ENCODE data around the gene CASP8AP2.
"Not testable (repeated sequence)": the region's sequence is repeated elsewhere in the genome, so short reads cannot be mapped to it uniquely, and the experiment has no call there.

The CASP8AP2 gene

GRCh38 chr6:89886378-89887120, 56.9 kb downstream of the CASP8AP2 start:
- no peak for DNase-seq (ENCODE audit: low read depth in 1 of 2, low spot score in 1 of 2)

GRCh38 chr6:89887452-89888137, 57.9 kb downstream of the CASP8AP2 start:
- no peak for DNase-seq (ENCODE audit: low read depth in 1 of 2, low spot score in 1 of 2)

DNA sequence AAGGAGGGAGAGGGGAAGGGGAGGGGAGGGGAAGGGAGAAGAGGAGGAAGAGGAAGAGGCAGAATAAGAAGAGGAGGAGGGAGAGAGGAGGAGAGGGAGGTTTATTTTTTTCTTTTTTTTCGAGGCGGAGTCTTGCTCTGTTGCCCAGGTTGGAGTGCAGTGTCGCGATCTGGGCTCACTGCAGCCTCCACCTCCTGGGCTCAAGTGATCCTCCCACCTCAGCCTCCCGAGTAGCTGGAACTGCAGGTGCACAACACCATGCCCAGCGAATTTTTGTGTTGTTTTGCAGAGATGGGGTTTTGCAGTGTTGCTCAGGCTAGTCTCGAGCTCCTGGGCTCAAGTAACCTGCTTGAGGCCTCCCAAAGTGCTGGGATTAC, 58.4 kb downstream of the CASP8AP2 start:
- no peak for DNase-seq (ENCODE audit: low read depth in 1 of 2, low spot score in 1 of 2)

GRCh38 chr6:89888871-89889270, 59.2 kb downstream of the CASP8AP2 start:
- DNase-seq (ENCODE audit: low read depth in 1 of 2, low spot score in 1 of 2) = no peak

DNA sequence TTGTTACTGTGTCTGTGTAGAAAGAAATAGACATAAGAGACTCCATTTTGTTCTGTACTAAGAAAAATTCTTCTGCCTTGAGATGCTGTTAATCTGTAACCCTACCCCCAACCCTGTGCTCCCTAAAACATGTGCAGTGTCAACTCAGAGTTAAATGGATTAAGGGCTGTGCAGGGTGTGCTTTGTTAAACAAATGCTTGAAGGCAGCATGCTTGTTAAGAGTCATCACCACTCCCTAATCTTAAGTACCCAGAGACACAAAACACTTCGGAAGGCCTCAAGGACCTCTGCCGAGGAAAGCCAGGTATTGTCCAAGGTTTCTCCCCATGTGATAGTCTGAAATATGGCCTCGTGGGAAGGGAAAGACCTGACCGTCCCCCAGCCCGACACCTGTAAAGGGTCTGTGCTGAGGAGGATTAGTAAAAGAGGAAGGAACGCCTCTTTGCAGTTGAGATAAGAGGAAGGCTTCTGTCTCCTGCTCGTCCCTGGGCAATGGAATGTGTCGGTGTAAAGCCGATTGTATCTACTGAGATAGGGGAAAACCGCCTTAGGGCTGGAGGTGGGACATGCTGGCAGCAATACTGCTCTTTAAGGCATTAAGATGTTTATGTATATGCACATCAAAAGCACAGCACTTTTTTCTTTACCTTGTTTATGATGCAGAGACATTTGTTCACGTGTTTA, 61.3 kb downstream of the CASP8AP2 start:
- not testable (repeated sequence) for DNase-seq (ENCODE audit: low read depth in 1 of 2, low spot score in 1 of 2)

- not testable (repeated sequence) for DNase-seq (ENCODE audit: low read depth in 1 of 2, low spot score in 1 of 2)
Observed at GRCh38 chr6:89892577-89892976, 62.9 kb downstream of the CASP8AP2 start.

- no peak for DNase-seq (ENCODE audit: low read depth in 1 of 2, low spot score in 1 of 2)
Observed at GRCh38 chr6:89894169-89894568, 64.5 kb downstream of the CASP8AP2 start, which contains the start of gene GJA10. TSS of gene GJA10 (plus strand) at chr6:89894469. CDS start at chr6:89894469, 0 bp downstream.

DNA sequence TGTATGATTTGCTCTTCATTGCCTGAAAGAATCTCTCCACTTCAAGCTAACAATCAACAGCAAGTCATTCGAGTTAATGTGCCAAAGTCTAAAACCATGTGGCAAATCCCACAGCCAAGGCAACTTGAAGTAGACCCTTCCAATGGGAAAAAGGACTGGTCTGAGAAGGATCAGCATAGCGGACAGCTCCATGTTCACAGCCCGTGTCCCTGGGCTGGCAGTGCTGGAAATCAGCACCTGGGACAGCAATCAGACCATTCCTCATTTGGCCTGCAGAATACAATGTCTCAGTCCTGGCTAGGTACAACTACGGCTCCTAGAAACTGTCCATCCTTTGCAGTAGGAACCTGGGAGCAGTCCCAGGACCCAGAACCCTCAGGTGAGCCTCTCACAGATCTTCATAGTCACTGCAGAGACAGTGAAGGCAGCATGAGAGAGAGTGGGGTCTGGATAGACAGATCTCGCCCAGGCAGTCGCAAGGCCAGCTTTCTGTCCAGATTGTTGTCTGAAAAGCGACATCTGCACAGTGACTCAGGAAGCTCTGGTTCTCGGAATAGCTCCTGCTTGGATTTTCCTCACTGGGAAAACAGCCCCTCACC, 65.7 kb downstream of the CASP8AP2 start:
- no peak for DNase-seq (ENCODE audit: low read depth in 1 of 2, low spot score in 1 of 2)

GRCh38 chr6:89910001-89910901, 80.6 kb downstream of the CASP8AP2 start:
- not testable (repeated sequence) for DNase-seq (ENCODE audit: low read depth in 1 of 2, low spot score in 1 of 2)

- no peak for DNase-seq (ENCODE audit: low read depth in 1 of 2, low spot score in 1 of 2)
Observed at GRCh38 chr6:89910902-89911240, 81.2 kb downstream of the CASP8AP2 start.

GRCh38 chr6:89916136-89916920, 86.6 kb downstream of the CASP8AP2 start:
- DNase-seq (ENCODE audit: low read depth in 1 of 2, low spot score in 1 of 2) = no peak

DNA sequence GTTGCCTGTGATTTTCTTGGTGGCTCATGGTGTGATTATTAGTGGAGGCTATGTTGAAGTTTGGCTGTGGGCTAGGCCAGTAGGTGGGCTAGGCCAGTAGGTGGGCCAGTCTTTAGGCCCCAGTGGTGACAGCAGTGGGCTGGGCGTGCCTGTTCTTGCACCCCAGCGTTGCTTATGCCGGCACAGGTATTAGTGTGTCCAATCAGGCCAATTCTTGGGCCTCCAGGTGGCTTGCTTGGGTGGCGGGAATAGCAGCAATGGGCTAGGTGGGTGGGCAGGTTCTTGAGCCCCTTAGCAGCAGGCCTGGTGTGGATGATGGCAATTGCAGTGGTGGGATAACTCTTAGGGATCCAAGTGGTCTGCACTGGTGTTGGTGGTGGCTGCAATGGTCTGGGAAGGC, 87.5 kb downstream of the CASP8AP2 start:
- DNase-seq (ENCODE audit: low read depth in 1 of 2, low spot score in 1 of 2) = no peak

DNA sequence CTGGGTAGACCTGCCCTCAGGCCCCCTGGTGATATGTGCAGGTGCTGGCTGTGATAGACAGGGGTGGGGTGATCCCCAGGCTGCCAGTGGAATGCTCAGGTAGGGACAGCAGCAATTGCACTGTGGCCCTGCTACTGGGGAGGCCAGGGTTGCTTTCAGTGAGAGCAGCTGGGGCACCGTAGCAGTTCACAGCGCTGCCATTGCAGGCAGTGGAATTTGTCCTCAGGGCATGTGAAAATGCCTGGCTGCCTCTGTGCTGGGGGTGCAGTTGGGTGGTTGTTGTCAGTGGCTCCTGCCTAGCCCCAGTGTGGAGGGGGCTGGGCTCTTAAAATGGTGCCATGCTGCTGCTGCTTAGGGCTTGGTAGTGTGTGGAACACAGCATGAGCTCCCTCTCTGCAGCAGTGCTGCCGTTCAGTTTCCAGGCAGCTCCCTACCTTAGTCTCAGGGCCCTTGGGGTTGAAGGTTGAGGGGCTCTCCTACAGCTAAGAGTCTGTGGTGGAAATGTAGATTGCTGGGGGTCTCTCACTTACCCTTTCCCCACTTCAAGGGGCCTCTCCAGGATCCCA, 88.2 kb downstream of the CASP8AP2 start:
- no peak for DNase-seq (ENCODE audit: low read depth in 1 of 2, low spot score in 1 of 2)

Data from stimulated activated CD4-positive, alpha-beta T cell treated with anti-CD3 and anti-CD28 coated beads, Interleukin-15, amount 100 ng/mL, for 1 hour (primary cell).